B cell (primary cell): ENCODE measurements around the gene FAM72A.
"Not testable (repeated sequence)": the region's sequence is repeated elsewhere in the genome, so short reads cannot be mapped to it uniquely, and the experiment has no call there.

Experiments
- EZH2 ChIP-seq: IDR thresholded peaks from 2 replicates; pipeline ENCODE4 v1.6.1; 2012; ENCODE audit warnings: borderline replicate concordance, low read depth, mild to moderate bottlenecking, moderate library complexity, low read length; ENCODE audit not compliant: insufficient read depth, poor library complexity, severe bottlenecking
- TF ChIP-seq, protein P1 (sequence below): fragments of 200-600 bp; IDR thresholded peaks from one replicate; pipeline ENCODE4 v1.8.0; 2022; ENCODE audit warnings: antibody characterized with exemption, mild to moderate bottlenecking

DNA sequence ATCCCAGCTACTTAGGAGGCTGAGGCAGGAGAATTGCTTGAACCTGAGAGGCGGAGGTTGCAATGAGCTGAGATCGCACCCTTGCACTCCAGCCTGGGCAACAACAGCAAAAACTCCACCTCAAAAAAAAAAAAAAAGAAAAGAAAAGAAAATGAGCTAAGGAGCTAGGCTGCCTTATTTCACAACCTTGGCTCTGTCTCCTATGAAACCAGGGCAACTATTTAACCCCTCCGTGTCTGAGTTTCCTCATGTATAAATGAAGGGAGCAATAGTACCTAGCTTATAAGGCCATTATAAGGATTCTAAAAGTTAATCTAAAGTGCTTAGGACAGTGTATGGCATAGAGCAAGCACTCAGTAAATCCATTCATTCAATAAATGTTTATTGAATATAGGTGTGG is 32.8 kb downstream of the FAM72A start:
- TF ChIP-seq, protein P1, sequence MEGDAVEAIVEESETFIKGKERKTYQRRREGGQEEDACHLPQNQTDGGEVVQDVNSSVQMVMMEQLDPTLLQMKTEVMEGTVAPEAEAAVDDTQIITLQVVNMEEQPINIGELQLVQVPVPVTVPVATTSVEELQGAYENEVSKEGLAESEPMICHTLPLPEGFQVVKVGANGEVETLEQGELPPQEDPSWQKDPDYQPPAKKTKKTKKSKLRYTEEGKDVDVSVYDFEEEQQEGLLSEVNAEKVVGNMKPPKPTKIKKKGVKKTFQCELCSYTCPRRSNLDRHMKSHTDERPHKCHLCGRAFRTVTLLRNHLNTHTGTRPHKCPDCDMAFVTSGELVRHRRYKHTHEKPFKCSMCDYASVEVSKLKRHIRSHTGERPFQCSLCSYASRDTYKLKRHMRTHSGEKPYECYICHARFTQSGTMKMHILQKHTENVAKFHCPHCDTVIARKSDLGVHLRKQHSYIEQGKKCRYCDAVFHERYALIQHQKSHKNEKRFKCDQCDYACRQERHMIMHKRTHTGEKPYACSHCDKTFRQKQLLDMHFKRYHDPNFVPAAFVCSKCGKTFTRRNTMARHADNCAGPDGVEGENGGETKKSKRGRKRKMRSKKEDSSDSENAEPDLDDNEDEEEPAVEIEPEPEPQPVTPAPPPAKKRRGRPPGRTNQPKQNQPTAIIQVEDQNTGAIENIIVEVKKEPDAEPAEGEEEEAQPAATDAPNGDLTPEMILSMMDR: not testable (repeated sequence)
- TF ChIP-seq EZH2: not testable (repeated sequence)
